Measurements from ENCODE around the gene VPS8.

DNA sequence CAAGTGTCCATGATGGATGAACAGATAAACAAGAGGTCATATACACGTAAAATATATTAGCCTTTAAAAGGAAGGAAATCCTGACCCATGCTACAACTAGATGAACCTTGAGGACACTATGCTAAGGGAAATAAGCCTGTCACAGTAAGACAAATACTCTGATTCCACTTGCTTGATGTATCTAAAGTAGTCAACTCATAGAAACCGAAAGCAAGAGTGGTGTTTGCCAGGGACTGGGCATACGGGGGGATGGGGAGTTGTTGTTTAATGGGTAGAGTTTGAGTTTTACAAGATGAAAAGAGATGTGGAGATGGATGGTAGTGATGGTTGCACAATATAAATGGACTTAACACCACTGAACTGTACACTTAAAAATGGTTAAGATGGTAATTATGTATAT lies 275.5 kb downstream of the VPS8 start:
- TF ChIP-seq PATZ1 (CRISPR knock-in tag; IDR thresholded peaks at IDR 0.05; ENCODE audit: borderline replicate concordance): no peak
- TF ChIP-seq ZNF565 (CRISPR knock-in tag; conservative IDR thresholded peaks at IDR 0.05; ENCODE audit: low read depth): no peak
- TF ChIP-seq, protein P1, sequence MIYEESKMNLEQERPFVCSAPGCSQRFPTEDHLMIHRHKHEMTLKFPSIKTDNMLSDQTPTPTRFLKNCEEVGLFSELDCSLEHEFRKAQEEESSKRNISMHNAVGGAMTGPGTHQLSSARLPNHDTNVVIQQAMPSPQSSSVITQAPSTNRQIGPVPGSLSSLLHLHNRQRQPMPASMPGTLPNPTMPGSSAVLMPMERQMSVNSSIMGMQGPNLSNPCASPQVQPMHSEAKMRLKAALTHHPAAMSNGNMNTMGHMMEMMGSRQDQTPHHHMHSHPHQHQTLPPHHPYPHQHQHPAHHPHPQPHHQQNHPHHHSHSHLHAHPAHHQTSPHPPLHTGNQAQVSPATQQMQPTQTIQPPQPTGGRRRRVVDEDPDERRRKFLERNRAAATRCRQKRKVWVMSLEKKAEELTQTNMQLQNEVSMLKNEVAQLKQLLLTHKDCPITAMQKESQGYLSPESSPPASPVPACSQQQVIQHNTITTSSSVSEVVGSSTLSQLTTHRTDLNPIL (CRISPR knock-in tag; IDR thresholded peaks at IDR 0.05; ENCODE audit: low read depth): no peak
- TF ChIP-seq ARNTL (CRISPR knock-in tag; IDR thresholded peaks at IDR 0.05; ENCODE audit: borderline replicate concordance, low read depth): no peak
- TF ChIP-seq ZFP30 (CRISPR knock-in tag; IDR thresholded peaks at IDR 0.05): no peak
- no peak for TF ChIP-seq ZFP3 (CRISPR knock-in tag; IDR thresholded peaks at IDR 0.05)
- TF ChIP-seq ESRRG (CRISPR knock-in tag; IDR thresholded peaks at IDR 0.05): no peak
- TF ChIP-seq TOX (CRISPR knock-in tag; IDR thresholded peaks at IDR 0.05; ENCODE audit: borderline replicate concordance): no peak
